ENCODE data around the gene MFAP4. TPM values are rescaled to one million over a fixed set of nuclear protein-coding genes. Genes with fewer than 3 reads are reported as not detected.

Gene MFAP4
- total RNA-seq, 4 donors from 2014 or later = 89.3 to 282 (median 165) TPM

GRCh38 chr17:19361326-19361725, 25.7 kb downstream of the MFAP4 start:
- 68% methylated on average over 5 of the region's 6 CpGs; no CpG with 5 or more reads in 1 of the 2 donors for WGBS, 2 donors (ENCODE audit: low coverage in 1 of 2)
- TF ChIP-seq POLR2AphosphoS5 (IDR thresholded peaks at IDR 0.05) = no peak
- TF ChIP-seq CTCF (IDR thresholded peaks at IDR 0.05) = no peak
- no peak for TF ChIP-seq POLR2A (IDR thresholded peaks at IDR 0.05)
- no peak for TF ChIP-seq EP300 (IDR thresholded peaks at IDR 0.05)
- ATAC-seq = no peak
- Histone ChIP-seq H3K4me3 (no peak overlapping the region), H3K4me1 (peaks cover 0 to 21% (median 9%) of the 10 kb centered on the region in 3 donors), H3K27ac (peak overlapping the region in 2 of 4 donors; percentile 88 to 89), H3K36me3 (peaks cover 0 to 29% of the 10 kb centered on the region in 2 donors), H3K27me3 (no peaks in the 10 kb centered on the region), H3K9me3 (no peaks in the 10 kb centered on the region)

- 81 to 95% methylated on average over 7 to 8 of the region's 8 CpGs for WGBS, 2 donors (ENCODE audit: low coverage in 1 of 2)
- TF ChIP-seq POLR2AphosphoS5 (IDR thresholded peaks at IDR 0.05) (no peak), CTCF (IDR thresholded peaks at IDR 0.05) (no peak), EP300 (IDR thresholded peaks at IDR 0.05) (no peak), POLR2A (IDR thresholded peaks at IDR 0.05) (no peak)
- Histone ChIP-seq H3K27me3 (no peaks in the 10 kb centered on the region), H3K4me1 (peaks cover 0 to 21% (median 9%) of the 10 kb centered on the region in 3 donors), H3K27ac (no peak overlapping the region), H3K4me3 (no peak overlapping the region), H3K9me3 (no peaks in the 10 kb centered on the region), H3K36me3 (peaks cover 0 to 32% of the 10 kb centered on the region in 2 donors)
- no peak for ATAC-seq
These were observed 26.2 kb downstream of the MFAP4 start for GRCh38 chr17:19360772-19361171.

GRCh38 chr17:19359856-19360255, 27.1 kb downstream of the MFAP4 start:
- peaks cover 0 to 21% (median 9%) of the 10 kb centered on the region in 3 donors for H3K4me1 ChIP-seq
- peaks cover 0 to 32% of the 10 kb centered on the region in 2 donors for H3K36me3 ChIP-seq
- no peaks in the 10 kb centered on the region for H3K27me3 ChIP-seq
- no peak overlapping the region for H3K27ac ChIP-seq
- no peak for TF ChIP-seq POLR2AphosphoS5 (IDR thresholded peaks at IDR 0.05)
- no peak for TF ChIP-seq POLR2A (IDR thresholded peaks at IDR 0.05)
- TF ChIP-seq EP300 (IDR thresholded peaks at IDR 0.05) = no peak
- WGBS, 2 donors (ENCODE audit: low coverage in 1 of 2) = 93% methylated on average over 4 of the region's 5 CpGs; no CpG with 5 or more reads in 1 of the 2 donors
- ATAC-seq = no peak
- H3K9me3 ChIP-seq = no peaks in the 10 kb centered on the region
- H3K4me3 ChIP-seq = no peak overlapping the region

- Histone ChIP-seq H3K4me1 (peaks cover 0 to 21% (median 9%) of the 10 kb centered on the region in 3 donors), H3K36me3 (peaks cover 0 to 32% of the 10 kb centered on the region in 2 donors), H3K4me3 (no peak overlapping the region), H3K27ac (no peak overlapping the region), H3K9me3 (no peaks in the 10 kb centered on the region), H3K27me3 (no peaks in the 10 kb centered on the region)
- ATAC-seq = no peak
- 65 to 67% methylated on average over 3 to 7 of the region's 7 CpGs for WGBS, 2 donors (ENCODE audit: low coverage in 1 of 2)
- TF ChIP-seq CTCF (IDR thresholded peaks at IDR 0.05) (no peak), EP300 (IDR thresholded peaks at IDR 0.05) (no peak), POLR2A (IDR thresholded peaks at IDR 0.05) (no peak), POLR2AphosphoS5 (IDR thresholded peaks at IDR 0.05) (no peak)
These were observed 27.8 kb downstream of the MFAP4 start for GRCh38 chr17:19359151-19359550.

GRCh38 chr17:19357761-19358160, 29.2 kb downstream of the MFAP4 start:
- 73 to 75% methylated on average over 5 to 7 of the region's 7 CpGs for WGBS, 2 donors (ENCODE audit: low coverage in 1 of 2)
- H3K9me3 ChIP-seq = no peaks in the 10 kb centered on the region
- no peaks in the 10 kb centered on the region for H3K27me3 ChIP-seq
- H3K27ac ChIP-seq = no peak overlapping the region
- H3K4me3 ChIP-seq = no peak overlapping the region
- H3K4me1 ChIP-seq = peaks cover 0 to 13% (median 5%) of the 10 kb centered on the region in 3 donors
- TF ChIP-seq EP300 (IDR thresholded peaks at IDR 0.05) = no peak
- no peak for ATAC-seq
- H3K36me3 ChIP-seq = peaks cover 0 to 32% of the 10 kb centered on the region in 2 donors

GRCh38 chr17:19357351-19357750, 29.6 kb downstream of the MFAP4 start:
- H3K27ac ChIP-seq = no peak overlapping the region
- peaks cover 0 to 13% (median 5%) of the 10 kb centered on the region in 3 donors for H3K4me1 ChIP-seq
- 86 to 89% methylated on average over 4 to 7 of the region's 7 CpGs for WGBS, 2 donors (ENCODE audit: low coverage in 1 of 2)
- ATAC-seq = no peak
- H3K9me3 ChIP-seq = no peaks in the 10 kb centered on the region
- H3K36me3 ChIP-seq = peaks cover 0 to 32% of the 10 kb centered on the region in 2 donors
- H3K4me3 ChIP-seq = no peak overlapping the region
- H3K27me3 ChIP-seq = no peaks in the 10 kb centered on the region
- no peak for TF ChIP-seq EP300 (IDR thresholded peaks at IDR 0.05)
- no peak for TF ChIP-seq POLR2AphosphoS5 (IDR thresholded peaks at IDR 0.05)
- no peak for TF ChIP-seq CTCF (IDR thresholded peaks at IDR 0.05)
- TF ChIP-seq POLR2A (IDR thresholded peaks at IDR 0.05) = no peak
